Measurements from ENCODE around the gene CEP104. TPM values are rescaled to one million over a fixed set of nuclear protein-coding genes. Genes with fewer than 3 reads are reported as not detected.

CEP104 gene
- total RNA-seq, 1 donor from 2014 or later, result 34.1 TPM

Other genes starting within 250 kb of the CEP104 start
- gene MEGF6, start 245.7 kb downstream of the CEP104 start, total RNA-seq, result 7.0 TPM
- gene TPRG1L, start 232.2 kb downstream of the CEP104 start, total RNA-seq, result 46.1 TPM
- gene WRAP73, start 207.1 kb downstream of the CEP104 start, total RNA-seq, result 14.6 TPM
- gene TP73, start 204.7 kb downstream of the CEP104 start, total RNA-seq, result 0.14 TPM
- not detected for gene CCDC27, start 104.8 kb downstream of the CEP104 start, total RNA-seq
- 13.0 TPM for gene SMIM1, start 84.5 kb downstream of the CEP104 start, total RNA-seq
- 54.5 TPM for gene LRRC47, start 60.7 kb downstream of the CEP104 start, total RNA-seq
- gene DFFB, start 265 bp upstream of the CEP104 start, total RNA-seq, result 3.3 TPM
- 14.1 TPM for gene C1orf174, start 43.1 kb upstream of the CEP104 start, total RNA-seq